Activated T-cell treated with anti-CD3 and anti-CD28 coated beads, Interleukin-2, amount 50 U/mL, for 72 hours (primary cell): ENCODE data around the gene YKT6. TPM values are rescaled to one million over a fixed set of nuclear protein-coding genes. Genes with fewer than 3 reads are reported as not detected.

Source experiments
- ATAC-seq, 2 donors: fragments of 150-1000 bp; cut with Tn5 transposase; replicated peaks in 1 of 2; 2 replicates each; pipeline ENCODE4 v1.10.0; 2021; ENCODE audit warnings: moderate library complexity in 2 of 2, mild to moderate bottlenecking in 1 of 2
- DNase-seq, 2 donors: peaks; one replicate each; pipeline ENCODE4 v3.0.0; 2021 to 2022; ENCODE audit warnings: mixed read lengths in 1 of 2
- H3K27ac Mint-ChIP-seq: one replicate; pipeline ENCODE4 v1.8.0; 2022; ENCODE audit warnings: mild to moderate bottlenecking, moderate library complexity, mixed read lengths
- H3K27me3 Mint-ChIP-seq: one replicate; pipeline ENCODE4 v1.8.0; 2022; ENCODE audit warnings: low read depth, mixed read lengths
- H3K36me3 Mint-ChIP-seq, 2 donors: one replicate each; pipeline ENCODE4 v1.8.0; 2022; ENCODE audit warnings: mixed read lengths in 2 of 2, mild to moderate bottlenecking in 1 of 2; ENCODE audit not compliant: insufficient read depth in 2 of 2
- H3K4me1 Mint-ChIP-seq: one replicate; pipeline ENCODE4 v1.8.0; 2022; ENCODE audit warnings: low read depth, mixed read lengths
- H3K4me3 Mint-ChIP-seq, 2 donors: one replicate each; pipeline ENCODE4 v1.8.0; 2022; ENCODE audit warnings: mild to moderate bottlenecking in 2 of 2, mixed read lengths in 2 of 2, moderate library complexity in 2 of 2
- H3K9me3 Mint-ChIP-seq, 2 donors: one replicate each; pipeline ENCODE4 v1.8.0; 2022; ENCODE audit warnings: mixed read lengths in 2 of 2
- total RNA-seq, 2 donors: library from RNA; stranded (reverse); gene quantifications; one replicate each; pipeline ENCODE4 v1.2.3, GENCODE V29; 2022

YKT6 gene
- total RNA-seq, 2 donors from 2014 or later, result 66.0 to 72.3 TPM

DNA sequence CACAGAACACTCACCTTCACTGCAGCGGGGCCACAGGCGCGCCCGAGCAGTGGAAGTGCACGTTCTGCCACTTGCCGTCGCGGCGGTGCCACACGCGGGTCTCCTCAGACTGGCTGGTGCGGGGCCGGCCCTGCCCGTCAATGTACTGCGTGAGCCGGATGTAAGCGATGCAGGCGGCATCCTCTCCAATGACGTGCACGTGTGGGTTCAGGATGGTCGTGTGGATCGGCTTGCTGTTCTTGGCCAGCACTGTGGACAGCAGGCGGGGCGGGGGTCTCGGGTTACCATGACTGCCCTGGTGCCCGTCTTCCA lies 19.2 kb downstream of the YKT6 start:
- H3K36me3 Mint-ChIP-seq, result no peaks in the 10 kb centered on the region
- H3K4me3 Mint-ChIP-seq, result no peak overlapping the region
- H3K27ac Mint-ChIP-seq, result no peak overlapping the region
- no peak for ATAC-seq
- DNase-seq, result no peak
- H3K9me3 Mint-ChIP-seq, result no peaks in the 10 kb centered on the region
- H3K27me3 Mint-ChIP-seq, result no peaks in the 10 kb centered on the region
- H3K4me1 Mint-ChIP-seq, result no peaks in the 10 kb centered on the region

DNA sequence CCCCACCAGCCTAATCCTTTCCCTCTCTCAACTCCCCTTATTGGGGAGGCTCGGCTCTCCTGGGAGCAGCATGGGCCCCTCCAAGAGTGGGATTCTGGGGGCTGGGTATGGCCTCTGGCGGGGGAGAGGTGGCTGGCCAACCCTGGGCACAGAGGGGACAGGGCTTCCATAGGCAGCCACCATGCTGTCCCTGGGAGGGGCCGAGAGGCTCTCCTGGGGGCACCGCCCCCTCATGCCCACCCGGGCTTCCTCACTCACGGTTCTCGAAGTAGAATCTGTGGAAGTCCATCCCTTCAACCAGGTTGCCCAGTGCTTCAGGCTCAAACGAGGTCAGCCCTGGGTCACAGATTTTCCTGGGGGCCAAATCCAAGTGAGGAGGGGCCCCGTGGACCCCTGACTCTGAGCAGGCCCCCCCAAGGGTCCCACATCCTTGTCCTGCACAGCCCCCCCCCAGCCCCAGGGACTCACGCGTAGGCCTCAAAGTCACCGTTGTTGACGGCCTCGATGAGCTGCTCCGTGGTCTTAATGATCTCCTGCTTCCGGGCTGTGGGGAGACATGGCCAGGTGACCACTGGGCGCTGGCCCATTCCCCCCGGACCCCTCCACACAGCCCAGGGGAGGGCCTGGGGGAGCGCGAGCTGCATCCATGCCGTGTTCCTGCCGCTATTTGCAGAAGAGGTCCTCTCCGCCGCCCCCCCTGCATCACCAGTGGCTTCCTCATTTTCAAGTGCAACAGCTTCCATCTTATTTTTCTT lies 19.8 kb downstream of the YKT6 start:
- no peak for ATAC-seq
- H3K27ac Mint-ChIP-seq, result no peak overlapping the region

DNA sequence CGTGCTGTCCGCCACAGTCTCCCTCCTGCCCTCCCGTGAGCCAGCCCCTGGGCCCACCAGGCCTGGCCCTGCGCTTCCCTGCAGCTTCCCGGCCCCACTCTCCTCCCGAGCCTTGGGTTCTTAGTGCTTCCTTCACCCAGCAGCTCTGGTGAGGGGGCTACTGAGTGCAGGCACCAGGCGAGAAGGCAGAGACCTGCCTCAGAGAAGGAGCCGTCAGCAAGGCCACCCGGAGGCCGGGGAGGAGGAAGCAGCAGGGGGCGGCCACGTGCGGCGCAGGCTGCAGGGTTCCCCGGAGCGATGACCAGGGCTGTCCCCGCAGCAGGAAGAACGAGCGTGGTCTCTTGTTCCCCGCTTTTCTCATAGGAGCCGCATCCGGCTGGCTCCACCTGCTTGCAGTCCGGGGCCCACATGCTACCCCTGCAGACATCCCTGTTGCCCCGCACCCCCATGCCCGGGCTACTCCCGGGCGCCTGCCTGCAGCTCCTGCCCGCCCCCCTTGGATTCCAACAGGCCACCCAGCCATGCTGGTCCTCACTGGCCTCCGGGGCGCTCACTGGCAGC lies 20.5 kb downstream of the YKT6 start:
- H3K9me3 Mint-ChIP-seq, result no peaks in the 10 kb centered on the region
- ATAC-seq (no peak), DNase-seq (no peak)

More for the DNA sequence above, 19.8 kb downstream of the YKT6 start:
- no peaks in the 10 kb centered on the region for H3K27me3 Mint-ChIP-seq
- no peak overlapping the region for H3K4me3 Mint-ChIP-seq
- no peaks in the 10 kb centered on the region for H3K36me3 Mint-ChIP-seq
- H3K9me3 Mint-ChIP-seq, result no peaks in the 10 kb centered on the region
- DNase-seq, result no peak
- H3K4me1 Mint-ChIP-seq, result no peaks in the 10 kb centered on the region

DNA sequence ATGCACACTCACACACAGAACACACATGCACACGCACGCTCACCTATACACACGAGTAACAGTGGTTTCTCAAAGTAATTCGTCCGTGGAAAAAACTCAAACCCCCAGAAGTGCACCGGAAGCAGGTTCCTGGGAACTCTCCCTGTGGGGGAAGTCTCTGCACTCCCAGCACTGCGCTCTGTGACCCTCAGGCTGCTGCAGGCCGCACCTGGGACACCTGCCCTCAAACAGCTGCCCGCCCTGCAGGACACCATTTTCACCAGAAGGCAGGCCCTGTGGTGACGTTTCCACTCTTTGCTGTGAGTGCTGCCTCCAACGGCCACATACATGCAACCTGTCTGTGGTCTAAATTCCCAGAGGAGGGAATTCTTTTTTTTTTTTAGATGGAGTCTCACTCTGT lies 21.3 kb downstream of the YKT6 start:
- no peak for ATAC-seq
- DNase-seq, result no peak
- H3K27ac Mint-ChIP-seq, result no peak overlapping the region
- no peaks in the 10 kb centered on the region for H3K9me3 Mint-ChIP-seq
- no peaks in the 10 kb centered on the region for H3K36me3 Mint-ChIP-seq
- no peak overlapping the region for H3K4me3 Mint-ChIP-seq
- no peaks in the 10 kb centered on the region for H3K27me3 Mint-ChIP-seq
- no peaks in the 10 kb centered on the region for H3K4me1 Mint-ChIP-seq

More for the DNA sequence above, 20.5 kb downstream of the YKT6 start:
- H3K4me3 Mint-ChIP-seq, result no peak overlapping the region
- no peak overlapping the region for H3K27ac Mint-ChIP-seq
- no peaks in the 10 kb centered on the region for H3K4me1 Mint-ChIP-seq
- H3K27me3 Mint-ChIP-seq, result no peaks in the 10 kb centered on the region
- H3K36me3 Mint-ChIP-seq, result no peaks in the 10 kb centered on the region

DNA sequence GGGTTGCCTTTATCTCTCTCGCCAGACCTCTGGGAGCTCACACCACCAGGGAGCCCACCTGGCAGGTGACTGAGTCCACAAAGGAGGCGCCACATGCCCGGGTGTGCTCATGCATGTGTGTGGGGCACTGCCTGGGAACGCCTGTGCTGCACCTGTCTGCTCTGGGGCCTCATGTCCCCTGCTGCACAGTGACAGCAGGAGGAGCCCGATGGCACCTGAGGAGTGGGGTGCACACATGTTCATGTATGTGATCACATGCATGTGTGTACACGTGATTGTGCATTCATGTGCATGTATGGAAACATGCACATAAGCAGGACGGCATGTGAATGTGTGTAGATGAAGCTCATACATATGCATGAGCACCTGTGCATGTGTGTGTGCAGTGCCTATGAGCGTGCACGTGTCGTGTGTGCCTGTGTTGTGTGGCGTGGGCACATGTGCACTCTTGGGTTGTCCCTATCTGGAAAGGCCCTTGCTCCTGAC lies 22.0 kb downstream of the YKT6 start:
- no peak overlapping the region for H3K4me3 Mint-ChIP-seq
- H3K27me3 Mint-ChIP-seq, result no peaks in the 10 kb centered on the region
- DNase-seq (no peak), ATAC-seq (no peak)
- H3K9me3 Mint-ChIP-seq, result no peaks in the 10 kb centered on the region
- H3K36me3 Mint-ChIP-seq, result no peaks in the 10 kb centered on the region
- H3K27ac Mint-ChIP-seq, result no peak overlapping the region
- H3K4me1 Mint-ChIP-seq, result no peaks in the 10 kb centered on the region

DNA sequence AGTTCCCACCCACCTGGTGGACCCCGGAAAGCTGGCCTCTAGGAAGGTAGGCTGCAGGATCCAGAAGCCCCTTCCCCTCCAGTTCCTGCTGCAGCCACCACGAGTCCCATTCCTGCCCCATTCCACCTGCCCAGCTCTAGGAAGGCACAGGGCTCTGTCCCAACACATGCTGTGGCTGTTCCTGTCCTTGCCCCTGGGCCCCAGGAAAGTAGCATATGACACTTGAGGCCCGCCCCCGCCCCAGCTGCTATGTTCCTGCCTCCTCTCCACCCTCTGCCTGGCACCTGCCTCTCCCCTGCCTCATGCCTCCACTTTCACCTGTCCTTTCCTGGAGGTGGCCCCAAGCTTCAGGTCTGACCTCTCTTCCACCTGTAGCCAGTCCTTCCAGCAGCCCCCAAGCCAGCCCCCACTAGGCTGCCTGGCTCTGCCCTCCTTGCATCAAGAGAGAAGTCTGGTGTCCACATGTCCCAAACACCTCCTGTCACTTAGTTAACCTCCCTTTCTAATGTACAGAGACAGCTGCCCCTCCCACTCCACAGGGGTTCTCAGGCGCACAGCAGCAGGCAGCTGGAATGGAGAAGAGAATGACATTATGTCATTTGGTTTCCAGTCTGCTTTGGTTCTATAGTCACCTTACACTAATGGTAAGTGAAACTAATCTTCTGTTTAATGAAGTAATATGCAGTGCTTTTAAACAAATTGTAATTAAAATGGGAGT lies 22.7 kb downstream of the YKT6 start:
- H3K9me3 Mint-ChIP-seq, result no peaks in the 10 kb centered on the region
- DNase-seq, result no peak
- no peak for ATAC-seq
- H3K4me1 Mint-ChIP-seq, result no peaks in the 10 kb centered on the region
- no peak overlapping the region for H3K27ac Mint-ChIP-seq
- no peaks in the 10 kb centered on the region for H3K36me3 Mint-ChIP-seq
- no peaks in the 10 kb centered on the region for H3K27me3 Mint-ChIP-seq
- H3K4me3 Mint-ChIP-seq, result no peak overlapping the region

DNA sequence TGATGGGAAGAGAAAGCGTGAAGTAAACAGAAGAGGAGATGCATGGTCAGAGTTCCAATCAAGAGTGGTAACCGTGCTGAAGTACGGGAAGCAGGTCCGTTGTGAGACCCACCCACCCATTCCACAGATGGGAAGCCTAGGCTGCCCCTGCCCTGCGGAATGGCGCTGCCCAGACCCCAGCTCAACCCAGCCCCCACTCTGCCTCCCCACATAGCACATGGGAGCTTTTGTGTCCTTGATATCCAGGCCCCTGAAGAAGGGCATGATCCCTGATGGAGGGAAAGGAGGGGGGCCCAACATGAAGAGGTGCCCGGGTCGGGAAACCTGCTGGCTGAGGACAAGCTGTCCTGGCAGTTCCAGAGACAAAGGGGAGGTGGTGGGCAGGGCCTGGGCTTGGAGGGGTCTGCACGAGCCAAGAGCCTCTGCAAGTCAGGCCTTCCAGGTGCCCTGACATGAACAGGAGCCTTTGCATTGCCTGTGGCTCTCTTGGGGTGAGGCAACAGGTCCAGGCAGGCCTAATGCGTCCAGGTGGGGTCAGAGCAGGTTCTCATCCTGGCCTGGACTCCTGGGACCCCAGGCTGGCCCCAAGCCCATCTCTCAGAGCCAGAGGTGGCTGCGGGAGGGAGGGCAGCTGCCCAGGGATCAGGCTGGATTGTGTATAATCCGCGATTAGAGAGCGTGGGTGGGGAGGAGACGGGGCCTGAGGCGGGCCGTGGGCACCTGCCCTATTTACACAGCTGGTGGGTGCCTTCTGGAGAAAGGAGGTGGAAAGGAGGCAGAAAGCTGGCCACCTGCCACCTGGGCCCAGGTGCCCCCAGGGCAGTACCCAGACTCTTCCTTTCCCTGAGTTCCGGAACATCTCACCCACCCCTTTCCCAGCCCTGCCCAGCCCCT lies 23.5 kb downstream of the YKT6 start:
- no peak for DNase-seq
- Mint-ChIP-seq H3K27me3 (no peaks in the 10 kb centered on the region), H3K4me3 (no peak overlapping the region), H3K9me3 (no peaks in the 10 kb centered on the region), H3K36me3 (no peaks in the 10 kb centered on the region), H3K4me1 (no peaks in the 10 kb centered on the region), H3K27ac (no peak overlapping the region)
- no peak for ATAC-seq

DNA sequence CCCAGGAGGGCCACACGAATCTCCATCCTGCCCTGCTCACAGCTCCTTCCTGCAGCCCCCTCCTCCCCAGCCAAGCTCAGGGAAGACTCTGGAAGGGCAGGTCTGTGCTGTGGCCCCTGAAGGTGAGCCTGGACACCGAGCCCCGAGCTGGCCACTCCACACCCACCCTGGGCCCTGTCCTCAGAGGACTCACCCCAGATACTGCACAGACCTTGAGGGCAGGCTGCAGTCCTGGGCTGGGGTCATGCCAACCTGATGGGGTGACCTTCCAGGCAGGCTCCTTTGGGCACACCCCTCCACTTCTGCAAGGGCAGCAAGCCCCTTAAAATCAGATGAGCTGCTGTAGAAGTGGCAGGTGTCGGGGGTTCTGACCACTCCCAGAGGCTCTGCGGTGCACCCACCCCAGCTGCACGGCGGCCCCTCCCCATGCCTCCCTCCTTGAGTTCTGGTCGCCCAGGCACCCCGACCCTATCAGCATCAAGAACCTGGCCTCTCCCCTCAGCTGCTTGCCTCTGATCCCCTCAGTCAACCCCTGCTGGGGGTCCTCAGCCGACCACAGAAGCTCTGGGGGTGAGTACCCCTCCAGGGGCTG lies 24.3 kb downstream of the YKT6 start:
- Mint-ChIP-seq H3K4me3 (no peak overlapping the region), H3K27ac (no peak overlapping the region), H3K9me3 (no peaks in the 10 kb centered on the region), H3K27me3 (no peaks in the 10 kb centered on the region), H3K4me1 (no peaks in the 10 kb centered on the region), H3K36me3 (no peaks in the 10 kb centered on the region)
- no peak for ATAC-seq
- DNase-seq, result no peak

DNA sequence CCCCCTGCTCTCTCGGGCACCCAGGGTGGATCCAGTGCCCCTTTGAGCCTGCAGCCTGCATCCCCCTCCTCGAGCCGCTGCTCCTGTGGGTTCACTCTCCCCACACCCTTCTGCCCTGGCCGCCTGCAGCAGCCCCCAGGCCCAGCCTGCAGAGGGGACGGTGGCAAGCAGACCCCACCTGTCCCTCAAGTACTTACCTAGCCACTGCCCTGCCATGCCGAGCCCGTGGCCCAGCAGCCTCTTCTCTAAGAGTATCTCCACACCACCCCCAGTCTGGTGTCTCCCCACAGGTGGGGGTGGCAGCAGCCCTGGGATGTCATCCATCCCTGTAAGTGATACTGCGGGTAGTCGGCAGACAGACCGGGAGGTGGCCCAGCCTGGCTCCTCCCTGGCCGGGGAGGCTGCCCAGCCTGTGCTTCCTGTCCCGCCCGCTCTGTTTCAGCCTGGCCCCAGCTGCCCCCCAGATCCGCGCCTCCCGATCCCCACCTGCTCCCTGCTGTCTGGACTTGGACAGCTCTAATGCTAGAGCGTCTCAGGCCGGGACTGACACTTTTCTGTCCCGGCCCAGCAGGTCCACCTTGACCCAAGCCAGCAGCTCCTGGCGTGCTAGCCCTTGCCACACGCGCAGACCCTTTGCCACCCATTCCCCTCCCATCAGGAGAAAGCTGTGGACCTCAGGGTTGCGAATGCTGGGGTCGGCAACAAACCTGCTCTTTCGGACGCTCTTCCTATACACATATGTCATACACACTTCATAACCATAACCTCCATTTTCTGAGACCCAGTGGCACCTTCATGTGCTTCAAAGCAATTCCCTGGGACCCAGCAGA lies 25.0 kb downstream of the YKT6 start:
- DNase-seq, result no peak
- H3K9me3 Mint-ChIP-seq, result no peaks in the 10 kb centered on the region
- H3K36me3 Mint-ChIP-seq, result no peaks in the 10 kb centered on the region
- H3K27me3 Mint-ChIP-seq, result no peaks in the 10 kb centered on the region
- no peak overlapping the region for H3K4me3 Mint-ChIP-seq
- ATAC-seq, result no peak
- H3K27ac Mint-ChIP-seq, result no peak overlapping the region
- no peaks in the 10 kb centered on the region for H3K4me1 Mint-ChIP-seq

DNA sequence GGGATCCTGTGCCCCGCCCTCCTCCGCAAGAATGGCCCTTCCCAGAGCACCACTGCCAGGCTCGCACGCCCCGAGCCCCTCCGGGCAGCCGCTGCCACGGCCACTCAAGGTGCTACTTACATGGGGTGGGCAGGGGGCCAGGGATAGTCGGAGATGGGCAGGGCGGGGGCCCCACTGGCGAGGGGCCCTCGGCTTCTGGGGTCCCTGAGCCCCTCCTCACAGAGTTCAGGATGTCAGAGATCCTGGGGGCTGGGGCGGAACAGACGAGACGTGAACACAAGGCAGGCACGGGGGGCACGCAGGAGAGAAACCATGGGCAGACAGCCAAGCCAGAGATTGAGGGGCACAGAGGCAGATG lies 25.6 kb downstream of the YKT6 start:
- no peak overlapping the region for H3K4me3 Mint-ChIP-seq

DNA sequence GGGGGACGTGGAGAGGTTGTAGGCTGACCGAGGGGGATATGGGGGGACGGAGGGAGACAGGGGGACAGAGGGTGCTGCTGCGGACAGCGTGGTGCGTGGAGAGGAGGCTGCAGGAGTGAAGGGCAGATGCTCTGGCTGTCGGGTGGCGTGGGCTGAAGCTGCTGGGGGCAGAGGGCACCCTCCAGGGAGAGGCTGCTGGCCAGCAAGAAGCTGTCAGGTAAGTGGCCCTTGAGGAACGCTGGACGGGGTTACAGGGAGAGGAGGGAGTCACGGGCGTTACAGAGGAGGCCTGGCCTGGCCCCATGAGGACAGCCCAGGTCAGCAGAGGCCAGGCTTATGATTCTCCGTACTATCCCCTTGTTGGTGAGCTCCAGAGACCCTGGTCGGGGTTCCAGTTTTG lies 27.1 kb downstream of the YKT6 start:
- H3K9me3 Mint-ChIP-seq, result no peaks in the 10 kb centered on the region
- ATAC-seq (no peak), DNase-seq (no peak)
- H3K27ac Mint-ChIP-seq, result no peak overlapping the region
- H3K36me3 Mint-ChIP-seq, result no peaks in the 10 kb centered on the region
- no peaks in the 10 kb centered on the region for H3K27me3 Mint-ChIP-seq
- no peaks in the 10 kb centered on the region for H3K4me1 Mint-ChIP-seq
- H3K4me3 Mint-ChIP-seq, result no peak overlapping the region

More for the DNA sequence above, 25.6 kb downstream of the YKT6 start:
- ATAC-seq (no peak), DNase-seq (no peak)
- no peaks in the 10 kb centered on the region for H3K36me3 Mint-ChIP-seq
- H3K27me3 Mint-ChIP-seq, result no peaks in the 10 kb centered on the region
- no peak overlapping the region for H3K27ac Mint-ChIP-seq
- no peaks in the 10 kb centered on the region for H3K4me1 Mint-ChIP-seq
- H3K9me3 Mint-ChIP-seq, result no peaks in the 10 kb centered on the region
